Activated naive CD8-positive, alpha-beta T cell treated with anti-CD3 and anti-CD28 coated beads for 36 hours (primary cell): ENCODE measurements around the gene NET1. TPM values are rescaled to one million over a fixed set of nuclear protein-coding genes. Genes with fewer than 3 reads are reported as not detected.
A peak's percentile ranks its signal among the peaks of the same experiment; 100 is the strongest.

ENCODE experiments used
- DNase-seq: peaks from one replicate; pipeline ENCODE4 v3.0.0; 2021
- H3K27ac Mint-ChIP-seq: one replicate; pipeline ENCODE4 v1.8.0; 2022; ENCODE audit warnings: mild to moderate bottlenecking, moderate library complexity, mixed read lengths
- H3K27me3 Mint-ChIP-seq: one replicate; pipeline ENCODE4 v1.8.0; 2022; ENCODE audit warnings: mild to moderate bottlenecking, mixed read lengths
- H3K36me3 Mint-ChIP-seq: one replicate; pipeline ENCODE4 v1.8.0; 2021; ENCODE audit warnings: mild to moderate bottlenecking, mixed read lengths
- H3K4me1 Mint-ChIP-seq: one replicate; pipeline ENCODE4 v1.8.0; 2021; ENCODE audit warnings: mixed read lengths
- H3K4me3 Mint-ChIP-seq: one replicate; pipeline ENCODE4 v1.8.0; 2022; ENCODE audit warnings: mild to moderate bottlenecking, moderate library complexity, mixed read lengths
- H3K9me3 Mint-ChIP-seq: one replicate; pipeline ENCODE4 v1.8.0; 2022; ENCODE audit warnings: mixed read lengths
- total RNA-seq, 2 experiments: library from RNA; stranded (reverse); gene quantifications; one replicate each; pipeline ENCODE4 v1.2.3, GENCODE V29; 2021

NET1 gene
- total RNA-seq, 2 experiments from 2014 or later: 30.6 to 30.7 TPM

DNA sequence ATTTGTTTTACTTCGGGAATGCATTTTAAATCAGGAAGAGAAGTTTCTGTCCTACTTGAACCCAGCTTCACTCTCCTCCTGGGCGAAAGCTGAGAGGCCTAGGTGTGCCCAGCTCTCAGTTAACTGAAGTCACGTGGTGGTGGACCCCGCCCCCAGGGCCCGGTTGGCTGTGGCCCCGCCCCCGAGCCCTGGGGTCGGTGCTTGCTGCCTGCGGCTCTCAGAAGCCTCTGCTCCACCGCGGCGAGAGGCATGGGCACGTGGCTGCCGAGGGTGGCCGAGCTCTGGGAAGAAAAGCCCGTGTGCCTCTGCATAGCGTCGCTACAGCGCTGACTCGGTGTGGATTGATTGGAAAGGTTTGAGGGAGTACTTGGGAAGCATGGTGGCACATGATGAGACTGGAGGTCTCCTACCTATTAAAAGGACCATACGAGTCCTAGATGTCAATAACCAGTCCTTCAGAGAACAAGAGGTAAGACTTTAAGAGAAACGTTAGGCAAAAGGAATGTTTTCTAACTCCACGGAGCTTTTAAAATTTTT, 34.1 kb downstream of the NET1 start:
- Mint-ChIP-seq H3K27me3 (peaks cover 4% of the 10 kb centered on the region), H3K4me3 (peak overlapping the region; percentile 80), H3K27ac (peak overlapping the region; percentile 69), H3K4me1 (peaks cover 42% of the 10 kb centered on the region), H3K9me3 (no peaks in the 10 kb centered on the region), H3K36me3 (peaks cover 13% of the 10 kb centered on the region)
- peak; percentile 86 for DNase-seq

DNA sequence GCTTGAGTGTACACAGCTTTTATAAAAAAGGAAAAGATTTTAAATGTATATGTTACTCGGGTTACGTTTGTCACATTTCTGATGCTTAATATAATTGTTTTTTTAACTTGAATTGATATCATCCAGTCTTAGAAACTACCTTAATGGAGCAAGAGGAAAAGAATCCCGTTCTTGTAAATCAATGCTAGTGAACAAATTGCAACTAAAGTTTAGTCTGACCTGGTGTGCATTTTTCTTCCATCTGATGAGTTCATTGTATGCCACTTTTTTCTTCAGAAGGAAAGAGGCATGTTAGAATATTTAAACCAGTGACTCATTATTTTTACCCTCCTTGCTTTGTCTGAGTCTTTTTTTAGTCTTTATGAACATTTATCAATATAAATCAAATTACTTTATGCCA, 34.7 kb downstream of the NET1 start:
- no peak for DNase-seq
- Mint-ChIP-seq H3K4me3 (peak overlapping the region; percentile 80), H3K4me1 (peaks cover 42% of the 10 kb centered on the region), H3K27ac (peak overlapping the region; percentile 42), H3K9me3 (no peaks in the 10 kb centered on the region), H3K27me3 (peaks cover 4% of the 10 kb centered on the region), H3K36me3 (peaks cover 15% of the 10 kb centered on the region)

DNA sequence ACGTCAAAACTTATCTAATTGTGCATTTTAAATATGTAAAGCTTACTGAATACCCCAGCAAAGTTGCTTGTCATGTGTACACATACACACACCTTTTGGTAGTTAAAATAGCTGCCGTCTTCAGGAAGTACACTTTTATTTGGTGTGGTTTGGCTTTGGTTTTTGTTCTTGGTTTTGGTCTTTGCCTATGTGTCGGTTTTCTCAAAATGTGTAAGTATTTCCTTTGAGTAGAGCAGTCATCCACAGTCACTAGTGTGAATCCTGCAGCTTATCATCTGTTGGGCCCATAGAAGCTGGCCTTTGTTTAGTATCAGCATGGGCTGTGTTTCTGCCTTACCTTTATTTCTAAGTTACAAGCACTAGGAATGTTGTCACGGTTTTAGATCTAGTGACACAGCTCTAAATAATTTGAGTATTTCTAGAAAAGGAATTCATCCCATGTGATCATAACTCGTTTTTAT, 35.3 kb downstream of the NET1 start:
- DNase-seq: peak; percentile 9
- Mint-ChIP-seq H3K27me3 (peaks cover 4% of the 10 kb centered on the region), H3K27ac (peak overlapping the region; percentile 72), H3K4me3 (peak overlapping the region; percentile 38), H3K4me1 (peaks cover 42% of the 10 kb centered on the region), H3K9me3 (no peaks in the 10 kb centered on the region), H3K36me3 (peaks cover 18% of the 10 kb centered on the region)

DNA sequence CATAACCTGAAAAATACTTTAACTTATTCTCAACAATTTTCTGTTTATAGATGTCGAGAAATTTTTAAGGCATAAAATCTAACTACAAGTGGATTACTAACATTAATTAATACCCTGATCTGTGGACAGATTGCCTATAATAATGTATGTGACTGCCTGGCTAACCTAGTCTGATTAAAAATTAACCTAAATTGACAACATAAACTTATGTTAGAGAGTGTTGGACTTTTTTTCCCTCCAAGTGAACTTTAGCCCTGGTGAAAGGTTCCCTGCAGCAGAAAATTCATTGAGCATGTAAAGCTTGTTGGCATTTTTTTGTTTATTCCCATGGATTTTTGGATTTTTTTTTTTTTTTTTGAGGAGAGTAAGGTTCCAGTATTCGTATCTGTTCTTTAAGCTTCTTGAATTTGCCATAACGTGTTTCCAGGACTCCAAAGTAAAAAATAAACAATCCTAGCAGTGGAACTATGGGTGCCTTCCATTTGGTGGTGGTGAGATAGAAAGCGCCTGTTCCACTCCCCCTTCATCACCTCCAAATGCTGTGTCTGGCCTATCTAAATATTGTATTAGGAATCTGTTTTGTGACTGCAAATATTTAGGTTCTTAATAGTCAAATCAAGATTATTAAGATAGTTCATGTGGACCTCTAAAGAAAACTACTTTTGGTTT, 36.1 kb downstream of the NET1 start:
- Mint-ChIP-seq H3K27ac (no peak overlapping the region), H3K9me3 (no peaks in the 10 kb centered on the region), H3K4me1 (peaks cover 36% of the 10 kb centered on the region), H3K4me3 (no peak overlapping the region), H3K27me3 (peaks cover 4% of the 10 kb centered on the region), H3K36me3 (peaks cover 22% of the 10 kb centered on the region)
- DNase-seq: no peak

DNA sequence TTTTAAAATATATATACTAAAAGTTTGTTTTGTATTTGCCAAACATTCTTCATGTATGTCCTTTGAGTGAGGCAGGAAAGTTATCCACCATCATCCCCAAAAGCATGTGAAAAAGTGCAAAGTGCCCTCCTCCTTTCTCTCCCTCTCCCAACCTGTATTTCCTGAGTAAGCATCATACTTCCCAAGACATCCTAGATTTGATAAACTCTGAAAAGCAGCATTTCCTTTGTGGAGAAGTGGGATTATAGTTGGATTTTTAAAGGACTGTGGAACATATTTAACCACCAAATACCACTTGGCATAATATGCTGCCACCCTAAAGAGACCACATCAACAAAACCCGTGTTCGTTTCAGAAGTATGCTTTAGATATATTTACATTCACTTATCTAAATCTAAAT, 36.9 kb downstream of the NET1 start:
- Mint-ChIP-seq H3K27me3 (peaks cover 4% of the 10 kb centered on the region), H3K9me3 (no peaks in the 10 kb centered on the region), H3K36me3 (peaks cover 23% of the 10 kb centered on the region), H3K27ac (no peak overlapping the region), H3K4me1 (peaks cover 30% of the 10 kb centered on the region), H3K4me3 (no peak overlapping the region)
- DNase-seq: no peak

DNA sequence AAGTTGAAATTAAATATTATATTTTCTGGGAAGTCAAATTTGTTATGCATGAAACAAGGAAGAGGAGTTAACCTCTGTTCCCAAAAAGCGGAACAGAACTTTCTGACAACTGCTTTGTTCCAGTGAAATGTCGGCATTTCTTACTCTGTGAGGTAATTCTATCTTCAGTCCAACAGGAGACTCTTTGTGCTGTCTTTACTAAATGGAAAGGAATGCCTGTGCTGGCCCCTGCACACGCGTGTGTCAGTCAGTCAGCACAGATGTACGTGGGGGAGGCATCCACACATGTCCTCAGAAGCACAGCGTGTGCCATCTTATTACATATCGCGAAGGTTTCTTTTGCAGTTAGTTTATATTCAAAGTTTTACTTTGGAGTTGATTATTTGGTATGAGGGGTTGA, 37.5 kb downstream of the NET1 start:
- no peak for DNase-seq
- H3K9me3 Mint-ChIP-seq: no peaks in the 10 kb centered on the region
- H3K36me3 Mint-ChIP-seq: peaks cover 18% of the 10 kb centered on the region
- H3K4me3 Mint-ChIP-seq: no peak overlapping the region
- no peaks in the 10 kb centered on the region for H3K27me3 Mint-ChIP-seq
- H3K27ac Mint-ChIP-seq: no peak overlapping the region
- H3K4me1 Mint-ChIP-seq: peaks cover 30% of the 10 kb centered on the region

DNA sequence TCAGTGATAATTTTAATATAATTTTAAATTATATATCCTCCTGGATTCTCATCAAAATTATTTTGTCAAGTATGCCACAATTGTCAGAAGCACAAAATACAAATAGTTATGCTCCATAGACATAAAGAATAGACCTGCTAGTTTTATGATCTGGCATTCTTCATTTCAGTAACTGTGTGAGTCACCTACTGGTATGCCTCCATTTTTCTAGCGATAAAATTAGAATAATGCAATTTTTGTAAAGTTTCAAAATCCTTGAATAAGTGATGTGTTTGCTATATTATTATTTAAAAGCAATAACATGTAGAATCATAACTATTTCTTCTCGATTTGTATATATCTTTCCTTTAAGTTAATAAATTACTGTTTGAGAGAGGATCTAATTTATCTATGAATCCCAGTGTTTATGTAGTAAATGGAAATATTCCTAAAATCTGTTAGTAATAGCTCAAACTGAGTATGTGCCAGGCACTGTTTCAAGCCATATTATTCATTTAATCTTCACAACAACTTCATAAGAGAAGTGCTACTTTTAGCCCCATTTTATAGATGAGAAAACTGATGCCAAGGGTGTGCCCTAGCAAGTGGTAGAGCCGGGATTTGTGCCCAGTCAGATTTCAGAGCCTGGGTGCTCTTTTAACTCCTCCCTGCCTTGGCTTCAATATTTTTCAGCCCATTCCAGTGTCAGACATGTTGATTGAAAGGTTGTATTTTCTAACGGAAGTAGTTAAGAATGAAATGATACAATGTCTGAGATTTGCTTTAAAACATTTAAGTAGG, 38.4 kb downstream of the NET1 start:
- Mint-ChIP-seq H3K9me3 (no peaks in the 10 kb centered on the region), H3K27me3 (no peaks in the 10 kb centered on the region), H3K36me3 (peaks cover 18% of the 10 kb centered on the region), H3K4me3 (no peak overlapping the region), H3K27ac (no peak overlapping the region), H3K4me1 (peaks cover 30% of the 10 kb centered on the region)
- DNase-seq: no peak

DNA sequence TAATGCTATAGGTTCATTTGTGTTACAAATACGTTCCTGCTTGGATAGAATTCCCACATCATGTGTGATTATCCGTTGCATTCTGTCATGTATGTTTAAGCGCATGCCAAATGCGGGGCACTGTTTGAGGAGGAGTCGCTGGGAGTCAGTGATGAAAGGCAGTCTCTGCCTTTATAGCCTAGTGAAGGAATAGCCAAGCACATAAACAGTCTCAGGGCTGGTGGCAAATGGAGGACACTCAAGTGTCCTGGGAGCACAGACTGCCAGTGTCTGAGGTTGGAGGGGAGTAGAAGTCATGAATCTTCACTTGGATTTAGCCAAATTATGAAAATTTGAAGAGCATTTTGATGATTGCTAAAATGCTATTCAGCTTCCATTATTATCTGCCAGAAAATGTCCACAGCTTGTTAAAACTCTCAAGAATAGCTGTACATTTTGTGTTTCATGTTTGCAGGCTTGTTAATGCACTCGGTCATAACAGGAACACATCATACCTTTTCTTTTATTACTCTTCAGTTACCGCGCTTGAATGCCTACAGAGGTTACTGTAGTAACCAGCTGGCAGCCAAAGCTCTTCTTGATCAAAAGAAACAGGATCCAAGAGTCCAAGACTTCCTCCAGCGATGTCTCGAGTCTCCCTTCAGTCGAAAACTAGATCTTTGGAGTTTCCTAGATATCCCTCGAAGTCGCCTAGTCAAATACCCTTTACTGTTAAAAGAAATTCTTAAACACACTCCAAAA, 41.6 kb downstream of the NET1 start:
- peaks cover 14% of the 10 kb centered on the region for H3K4me1 Mint-ChIP-seq
- peaks cover 36% of the 10 kb centered on the region for H3K36me3 Mint-ChIP-seq
- no peaks in the 10 kb centered on the region for H3K27me3 Mint-ChIP-seq
- no peaks in the 10 kb centered on the region for H3K9me3 Mint-ChIP-seq
- DNase-seq: no peak
- no peak overlapping the region for H3K27ac Mint-ChIP-seq
- no peak overlapping the region for H3K4me3 Mint-ChIP-seq

DNA sequence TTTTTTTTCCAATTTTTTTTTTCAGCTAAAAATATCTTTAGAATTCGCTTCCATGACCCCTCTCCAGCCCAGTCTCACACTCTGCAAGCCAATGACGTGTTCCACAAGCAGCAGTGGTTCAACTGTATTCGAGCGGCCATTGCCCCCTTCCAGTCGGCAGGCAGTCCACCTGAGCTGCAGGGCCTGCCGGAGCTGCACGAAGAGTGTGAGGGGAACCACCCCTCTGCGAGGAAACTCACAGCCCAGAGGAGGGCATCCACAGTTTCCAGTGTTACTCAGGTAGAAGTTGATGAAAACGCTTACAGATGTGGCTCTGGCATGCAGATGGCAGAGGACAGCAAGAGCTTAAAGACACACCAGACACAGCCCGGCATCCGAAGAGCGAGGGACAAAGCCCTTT, 44.2 kb downstream of the NET1 start:
- Mint-ChIP-seq H3K4me1 (peaks cover 8% of the 10 kb centered on the region), H3K36me3 (peaks cover 40% of the 10 kb centered on the region), H3K27me3 (no peaks in the 10 kb centered on the region), H3K27ac (no peak overlapping the region), H3K4me3 (no peak overlapping the region), H3K9me3 (no peaks in the 10 kb centered on the region)
- no peak for DNase-seq

DNA sequence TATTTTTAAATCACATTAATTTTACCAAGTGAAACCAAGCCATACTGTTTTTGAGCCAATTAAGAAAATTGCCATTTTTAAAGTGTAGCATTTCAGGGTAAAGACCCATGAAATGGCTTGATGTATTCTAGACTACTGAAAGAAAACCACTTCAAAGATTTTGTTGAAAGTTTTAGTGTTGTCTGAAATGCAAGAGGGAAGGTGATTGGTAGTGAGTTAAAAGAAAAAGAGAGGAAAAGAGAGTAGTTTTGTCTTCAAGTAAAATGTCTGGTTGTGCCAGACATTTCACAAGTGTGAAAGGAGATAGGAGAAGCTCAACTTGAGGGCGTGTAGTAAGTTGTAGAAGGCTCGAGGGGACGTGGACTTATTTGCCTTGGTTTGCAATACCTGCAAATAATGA, 45.4 kb downstream of the NET1 start:
- DNase-seq: no peak
- H3K9me3 Mint-ChIP-seq: no peaks in the 10 kb centered on the region
- H3K36me3 Mint-ChIP-seq: peaks cover 35% of the 10 kb centered on the region
- H3K4me1 Mint-ChIP-seq: peaks cover 8% of the 10 kb centered on the region
- H3K27ac Mint-ChIP-seq: no peak overlapping the region
- H3K4me3 Mint-ChIP-seq: no peak overlapping the region
- no peaks in the 10 kb centered on the region for H3K27me3 Mint-ChIP-seq

DNA sequence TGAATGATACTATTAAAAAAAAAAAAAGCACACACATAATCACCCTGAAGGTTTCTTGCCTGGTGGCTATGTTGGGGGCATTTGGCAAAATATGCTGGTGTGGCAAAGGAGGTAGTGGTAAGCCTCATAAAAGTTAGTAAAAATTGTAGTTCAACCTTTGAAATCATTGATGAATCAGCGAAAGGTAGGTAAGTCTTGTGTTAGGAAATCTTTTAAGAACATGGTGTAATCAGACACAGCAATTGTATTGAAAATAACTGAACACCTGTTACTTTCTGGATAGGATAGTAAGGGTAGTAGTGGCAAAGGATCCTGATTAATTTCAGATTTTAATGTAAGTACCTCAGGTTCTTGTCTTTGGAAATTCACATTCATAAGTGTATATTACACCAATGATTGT, 46.1 kb downstream of the NET1 start:
- Mint-ChIP-seq H3K27me3 (peaks cover 2% of the 10 kb centered on the region), H3K9me3 (no peaks in the 10 kb centered on the region), H3K36me3 (peaks cover 31% of the 10 kb centered on the region), H3K4me1 (peaks cover 8% of the 10 kb centered on the region), H3K27ac (no peak overlapping the region), H3K4me3 (no peak overlapping the region)
- DNase-seq: no peak

DNA sequence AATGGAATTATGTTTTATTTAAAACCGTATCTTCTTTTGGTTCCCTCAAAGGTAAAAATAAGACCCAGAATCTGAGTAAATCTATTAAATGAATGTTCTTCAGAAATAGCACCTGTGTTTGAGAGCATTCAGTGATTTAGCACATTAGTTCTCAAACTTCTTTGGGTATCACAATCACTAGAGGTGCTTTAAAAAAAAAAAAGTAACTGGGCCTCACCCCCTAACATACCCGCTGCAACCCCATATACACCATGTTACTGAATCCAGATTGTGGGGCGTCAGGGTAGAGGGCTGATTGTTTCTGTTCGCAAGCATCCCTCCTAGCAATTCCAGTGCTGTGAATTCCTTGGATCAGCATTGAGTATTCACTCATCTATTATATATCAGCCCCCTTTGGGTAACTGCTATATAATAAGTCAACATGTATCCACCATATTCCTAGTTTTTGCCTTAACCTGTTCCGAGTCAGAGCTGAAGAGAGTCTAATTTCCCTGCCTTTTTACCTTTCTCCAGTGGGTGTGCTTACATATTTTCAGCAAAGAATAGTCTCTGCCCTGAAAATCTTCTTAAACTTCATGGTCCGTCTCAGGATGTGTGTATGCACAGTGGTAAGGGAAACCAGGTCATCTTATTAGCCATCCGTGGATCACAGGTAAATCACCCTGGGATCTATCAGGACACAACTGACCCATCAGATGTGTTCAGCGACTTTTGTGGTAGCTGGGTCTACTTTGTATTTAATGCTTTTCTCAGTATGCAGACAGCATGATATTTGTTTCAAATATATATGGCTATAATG, 46.8 kb downstream of the NET1 start:
- peaks cover 8% of the 10 kb centered on the region for H3K4me1 Mint-ChIP-seq
- H3K9me3 Mint-ChIP-seq: no peaks in the 10 kb centered on the region
- H3K27me3 Mint-ChIP-seq: peaks cover 6% of the 10 kb centered on the region
- H3K27ac Mint-ChIP-seq: no peak overlapping the region
- H3K4me3 Mint-ChIP-seq: no peak overlapping the region
- peaks cover 27% of the 10 kb centered on the region for H3K36me3 Mint-ChIP-seq
- DNase-seq: no peak

DNA sequence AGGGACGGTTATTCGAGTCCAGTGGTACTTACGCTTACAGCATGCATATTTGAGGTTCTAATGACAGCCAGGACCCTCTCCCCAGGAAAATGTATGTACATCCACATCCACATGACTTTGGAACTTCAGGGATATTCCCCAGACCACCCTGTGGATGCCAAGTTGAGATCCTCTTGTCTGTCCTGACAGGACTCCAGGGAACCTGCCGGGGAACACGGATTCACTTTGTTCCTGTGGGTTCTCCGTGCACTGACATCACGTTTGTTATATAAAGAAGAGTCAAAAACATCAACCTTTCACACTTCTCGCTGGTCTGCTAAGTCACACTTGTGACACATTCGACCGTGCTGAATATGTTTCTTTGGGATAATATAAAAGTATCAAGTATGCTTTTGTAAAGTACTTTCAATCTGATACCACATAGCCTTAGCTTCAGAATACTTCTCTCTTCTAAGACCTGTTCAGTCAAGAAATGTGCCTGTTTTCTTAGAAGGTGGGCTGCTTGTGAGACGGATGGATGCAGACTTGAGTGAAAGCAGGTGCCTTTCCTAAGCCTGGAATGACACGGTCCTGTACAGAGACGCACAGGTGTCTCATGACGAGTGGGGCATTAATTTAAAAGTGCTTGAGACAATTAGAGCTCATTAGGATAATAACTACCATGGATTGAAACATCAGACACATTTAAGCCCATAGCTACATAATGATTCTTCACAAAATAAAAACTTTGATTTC, 48.3 kb downstream of the NET1 start:
- Mint-ChIP-seq H3K27me3 (peaks cover 6% of the 10 kb centered on the region), H3K27ac (no peak overlapping the region), H3K4me1 (peaks cover 8% of the 10 kb centered on the region), H3K36me3 (peaks cover 26% of the 10 kb centered on the region), H3K9me3 (no peaks in the 10 kb centered on the region), H3K4me3 (no peak overlapping the region)
- DNase-seq: no peak

DNA sequence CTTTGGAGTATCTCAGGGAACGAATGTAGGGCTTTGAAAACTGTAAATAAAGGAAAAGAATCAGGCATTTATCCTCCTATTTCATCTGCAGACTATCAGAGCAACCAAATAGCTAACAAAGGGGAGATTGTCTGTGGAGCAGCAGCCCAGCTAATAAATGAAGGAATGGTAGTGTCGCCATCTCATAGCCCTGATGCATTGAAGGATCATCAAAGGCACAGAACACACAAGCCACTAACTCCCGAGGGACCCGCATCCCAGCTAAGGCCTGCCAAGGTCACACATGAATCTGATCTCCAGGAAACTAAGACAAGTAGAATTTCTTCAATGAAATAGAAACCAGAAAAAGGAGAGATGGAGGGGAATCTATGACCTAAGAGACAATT, 48.8 kb downstream of the NET1 start:
- peaks cover 21% of the 10 kb centered on the region for H3K36me3 Mint-ChIP-seq
- DNase-seq: no peak
- H3K27ac Mint-ChIP-seq: no peak overlapping the region
- no peaks in the 10 kb centered on the region for H3K9me3 Mint-ChIP-seq
- peaks cover 6% of the 10 kb centered on the region for H3K27me3 Mint-ChIP-seq
- H3K4me3 Mint-ChIP-seq: no peak overlapping the region
- H3K4me1 Mint-ChIP-seq: peaks cover 8% of the 10 kb centered on the region
